Osteocyte (in vitro differentiated cells): ENCODE results near the gene G6PD. TPM values are rescaled to one million over a fixed set of nuclear protein-coding genes. Genes with fewer than 3 reads are reported as not detected.

Source experiments
- DNase-seq: peaks from one replicate; pipeline ENCODE4 v3.0.0; 2021; ENCODE audit warnings: mixed read lengths; ENCODE audit not compliant: unreplicated experiment; ENCODE audit errors: extremely low spot score
- H3K27ac Mint-ChIP-seq: one replicate; pipeline ENCODE4 v1.8.0; 2021; ENCODE audit warnings: mild to moderate bottlenecking, mixed read lengths; ENCODE audit not compliant: unreplicated experiment
- H3K27me3 Mint-ChIP-seq: one replicate; pipeline ENCODE4 v1.8.0; 2021; ENCODE audit warnings: mixed read lengths; ENCODE audit not compliant: unreplicated experiment
- H3K36me3 Mint-ChIP-seq: one replicate; pipeline ENCODE4 v1.8.0; 2021; ENCODE audit warnings: mixed read lengths; ENCODE audit not compliant: unreplicated experiment
- H3K4me1 Mint-ChIP-seq: one replicate; pipeline ENCODE4 v1.8.0; 2021; ENCODE audit warnings: mixed read lengths; ENCODE audit not compliant: unreplicated experiment
- H3K4me3 Mint-ChIP-seq: one replicate; pipeline ENCODE4 v1.8.0; 2021; ENCODE audit warnings: mild to moderate bottlenecking, moderate library complexity, mixed read lengths; ENCODE audit not compliant: unreplicated experiment
- H3K9me3 Mint-ChIP-seq: one replicate; pipeline ENCODE4 v1.8.0; 2021; ENCODE audit warnings: mixed read lengths; ENCODE audit not compliant: unreplicated experiment
- CTCF ChIP-seq: fragments of 200-600 bp; sonication (generic); IDR thresholded peaks from 2 replicates; pipeline ENCODE4 v1.5.0; 2021; ENCODE audit warnings: antibody characterized with exemption, mild to moderate bottlenecking, moderate library complexity
- total RNA-seq: library from RNA; stranded (reverse); gene quantifications from 2 replicates; pipeline ENCODE4 v1.2.1, GENCODE V29; 2021

Gene G6PD
- total RNA-seq, 1 donor from 2014 or later, result 108 TPM

DNA sequence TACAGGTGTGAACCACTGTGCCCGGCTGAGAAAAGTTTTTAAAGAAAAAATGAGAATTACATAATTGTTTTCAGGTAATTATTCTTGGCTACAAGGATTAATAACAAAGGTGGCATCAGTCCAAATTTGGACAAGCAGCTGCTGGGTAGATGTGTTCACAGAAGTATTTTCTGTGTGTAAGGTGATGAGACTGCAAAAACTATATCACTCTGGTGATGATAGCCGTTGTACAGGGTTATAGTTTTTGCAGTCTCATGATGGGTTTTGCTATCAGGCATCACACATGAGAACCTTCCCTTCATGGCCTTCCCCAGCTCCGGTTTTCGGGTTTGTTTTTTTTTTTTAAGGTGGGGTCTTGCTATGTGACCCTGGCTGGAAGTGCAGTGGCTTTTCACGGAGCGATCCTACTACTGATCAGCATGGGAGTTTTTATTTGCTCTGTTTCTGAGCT is 51.1 kb downstream of the G6PD start:
- H3K4me1 Mint-ChIP-seq, result peaks cover 7% of the 10 kb centered on the region
- DNase-seq, result no peak
- no peak for TF ChIP-seq CTCF
- H3K9me3 Mint-ChIP-seq, result no peaks in the 10 kb centered on the region
- H3K36me3 Mint-ChIP-seq, result no peaks in the 10 kb centered on the region
- H3K27me3 Mint-ChIP-seq, result no peaks in the 10 kb centered on the region
- no peak overlapping the region for H3K4me3 Mint-ChIP-seq
- H3K27ac Mint-ChIP-seq, result no peak overlapping the region

GRCh38 chrX:154494715-154495114 is 51.9 kb downstream of the G6PD start:
- Mint-ChIP-seq H3K27ac (no peak overlapping the region), H3K9me3 (no peaks in the 10 kb centered on the region), H3K27me3 (no peaks in the 10 kb centered on the region), H3K36me3 (no peaks in the 10 kb centered on the region), H3K4me3 (no peak overlapping the region), H3K4me1 (peaks cover 9% of the 10 kb centered on the region)
- no peak for DNase-seq
- TF ChIP-seq CTCF, result no peak

GRCh38 chrX:154490414-154491083 is 56.1 kb downstream of the G6PD start, which contains the start of gene SLC10A3:
Gene SLC10A3 (minus strand): TSS chrX:154490629. CDS start chrX:154488940, 1,689 bp downstream.
- H3K4me1 Mint-ChIP-seq, result peaks cover 17% of the 10 kb centered on the region
- no peaks in the 10 kb centered on the region for H3K27me3 Mint-ChIP-seq
- peak; percentile 97 for DNase-seq
- peak within 1 kb of the TSS; percentile 86 for H3K4me3 Mint-ChIP-seq
- no peaks in the 10 kb centered on the region for H3K9me3 Mint-ChIP-seq
- peak within 1 kb of the TSS; percentile 93 for H3K27ac Mint-ChIP-seq
- no peak for TF ChIP-seq CTCF
- no peaks in the 10 kb centered on the region for H3K36me3 Mint-ChIP-seq

DNA sequence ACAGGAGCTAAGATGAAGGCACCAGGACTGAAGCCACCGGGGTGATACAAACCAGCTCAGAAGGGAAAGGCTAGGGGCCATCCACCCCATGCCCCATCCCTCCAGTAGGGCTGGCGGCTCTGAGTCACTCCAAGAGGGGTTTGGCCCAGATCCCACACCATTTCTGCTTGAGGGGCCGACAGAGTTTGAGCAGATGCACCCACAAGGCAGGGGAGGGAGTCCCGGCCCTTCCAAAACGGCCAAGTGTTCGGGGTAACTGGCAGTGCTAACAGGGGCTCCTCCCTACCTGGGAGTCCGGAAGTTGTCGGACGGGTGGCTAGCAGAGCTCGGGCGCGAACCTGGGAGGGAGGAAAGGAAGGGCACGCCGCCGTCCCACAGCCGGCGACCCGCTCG is 56.6 kb downstream of the G6PD start:
- Mint-ChIP-seq H3K27ac (peak overlapping the region; percentile 63), H3K36me3 (no peaks in the 10 kb centered on the region), H3K9me3 (no peaks in the 10 kb centered on the region), H3K27me3 (no peaks in the 10 kb centered on the region), H3K4me3 (peak overlapping the region; percentile 78), H3K4me1 (peaks cover 17% of the 10 kb centered on the region)
- DNase-seq, result no peak
- no peak for TF ChIP-seq CTCF

- Mint-ChIP-seq H3K4me3 (peak overlapping the region; percentile 78), H3K9me3 (no peaks in the 10 kb centered on the region), H3K27ac (no peak overlapping the region), H3K4me1 (peaks cover 17% of the 10 kb centered on the region), H3K36me3 (no peaks in the 10 kb centered on the region), H3K27me3 (no peaks in the 10 kb centered on the region)
- no peak for TF ChIP-seq CTCF
- no peak for DNase-seq
Observed at GRCh38 chrX:154489182-154489581, 57.5 kb downstream of the G6PD start.
